UCSD-AML1 (cell line): ENCODE results near the gene CPA5.

Source experiments
- DNase-seq: peaks from one replicate; lab custom pipeline; 2025; ENCODE audit not compliant: unreplicated experiment; lab: John Stamatoyannopoulos, UW

Gene CPA5

GRCh38 chr7:130332259-130333053 is 12.2 kb upstream of the CPA5 start:
- DNase-seq, result no peak

GRCh38 chr7:130333832-130334231 is 10.8 kb upstream of the CPA5 start:
- no peak for DNase-seq

GRCh38 chr7:130334274-130334673 is 10.3 kb upstream of the CPA5 start:
- no peak for DNase-seq

- DNase-seq, result no peak
Observed at GRCh38 chr7:130337410-130337971, 7.1 kb upstream of the CPA5 start.

DNA sequence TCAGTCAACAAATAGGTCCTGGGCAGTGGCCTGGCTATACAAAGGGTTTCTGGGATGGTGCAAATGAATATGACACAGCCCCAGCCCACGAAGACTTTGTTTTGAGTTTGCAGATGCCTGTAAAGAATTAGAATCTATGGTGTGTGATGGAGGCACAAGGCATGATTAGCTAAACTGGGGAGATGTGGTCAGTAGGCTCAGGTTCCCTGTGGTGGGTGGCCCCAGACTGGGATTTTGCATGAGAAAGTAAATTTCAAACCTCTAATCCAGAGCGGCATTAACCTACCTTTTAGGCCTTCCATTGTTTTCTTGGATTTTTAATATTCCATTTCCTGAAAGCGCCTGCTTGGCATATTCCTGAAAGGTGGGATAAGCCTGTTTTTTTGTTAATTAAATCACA is 6.4 kb upstream of the CPA5 start:
- DNase-seq, result no peak

DNA sequence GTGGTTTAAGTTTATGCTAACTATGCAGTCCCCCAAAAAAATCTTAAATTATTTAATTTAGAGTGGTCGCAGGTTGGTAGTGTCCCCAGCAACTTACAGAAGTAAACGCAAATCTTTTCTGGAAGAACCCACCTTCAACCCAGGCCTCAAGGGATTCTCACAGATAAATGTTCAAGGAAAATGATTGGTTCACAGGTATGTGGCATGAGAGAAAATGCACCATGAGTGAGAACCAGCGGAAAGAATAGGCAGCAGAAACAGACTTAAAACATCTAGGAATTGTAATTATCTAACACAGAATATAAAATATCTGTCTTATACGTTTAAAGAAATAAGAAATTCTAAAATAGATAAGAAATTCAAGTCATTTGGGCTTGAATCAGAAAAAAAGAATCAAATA is 2.7 kb upstream of the CPA5 start:
- DNase-seq, result no peak

DNA sequence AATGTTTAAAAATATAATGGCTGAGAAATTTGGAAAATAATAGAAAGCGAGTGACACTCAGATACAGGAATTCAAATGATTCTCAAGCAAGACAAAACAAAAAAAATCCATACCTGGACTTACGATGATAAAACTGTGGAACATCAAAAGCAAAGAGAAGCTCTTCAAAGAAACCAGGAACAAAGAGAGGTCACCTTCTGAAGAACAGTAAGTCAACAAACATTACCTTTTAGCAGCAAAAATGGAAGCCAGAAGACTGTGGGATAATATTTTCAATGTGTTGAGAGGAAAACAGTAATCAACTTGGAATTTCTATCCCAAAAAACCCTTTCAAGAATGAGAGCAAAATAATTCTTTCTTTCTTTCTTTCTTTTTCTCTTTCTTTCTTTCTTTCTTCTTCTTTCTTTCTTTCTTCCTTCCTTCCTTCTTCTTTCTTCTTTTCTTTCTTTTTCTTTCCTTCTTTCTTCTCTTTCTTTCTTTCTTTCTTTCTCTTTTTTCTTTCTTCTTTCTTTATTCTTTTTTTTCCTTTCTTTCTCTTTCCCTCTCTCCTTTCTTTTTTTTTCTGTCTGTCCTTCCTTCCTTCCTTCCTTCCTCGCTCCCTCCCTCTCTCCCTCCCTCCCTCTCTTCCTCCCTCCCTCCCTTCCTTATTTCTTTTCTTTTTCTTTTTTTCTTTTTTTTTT is 1.8 kb upstream of the CPA5 start:
- no peak for DNase-seq

DNA sequence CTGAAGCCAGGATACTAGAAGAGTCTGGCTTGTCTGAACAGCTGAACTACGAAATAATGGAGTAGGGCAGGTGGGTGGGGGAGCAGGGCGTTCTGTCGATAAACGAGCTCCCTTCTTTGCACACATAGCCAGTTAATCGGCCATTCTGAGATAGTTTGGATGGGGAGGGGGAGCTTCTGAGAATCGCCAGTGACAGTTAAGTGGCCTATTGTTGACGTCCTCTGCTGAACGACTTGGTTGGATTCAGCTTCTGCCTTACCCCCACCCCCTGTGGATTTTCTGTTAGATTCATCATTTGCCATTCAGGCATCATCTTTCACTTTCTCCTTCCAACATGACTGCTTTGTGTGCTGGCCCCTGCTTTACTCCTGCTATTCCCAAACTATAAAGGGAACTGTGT is 520 bp downstream of the CPA5 start:
- no peak for DNase-seq

DNA sequence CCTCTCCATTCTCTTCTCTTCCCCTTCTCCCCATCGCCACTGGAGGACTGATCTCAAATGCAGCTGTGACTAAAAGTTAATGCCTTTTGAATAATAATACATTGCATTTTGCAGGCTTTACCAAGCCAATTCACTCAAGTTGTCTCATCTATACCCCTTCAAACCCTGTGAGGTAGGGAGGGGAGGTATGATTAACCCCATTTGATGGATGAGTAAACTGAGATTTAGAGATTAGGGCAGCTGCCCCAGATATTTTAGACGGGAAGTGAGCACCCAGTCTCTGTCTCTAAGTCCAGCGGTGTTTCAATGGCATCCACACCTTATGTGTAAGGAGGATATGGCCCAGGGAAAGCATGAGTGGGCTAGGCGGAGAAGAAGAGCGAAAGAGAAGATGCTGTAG is 1.1 kb downstream of the CPA5 start:
- no peak for DNase-seq

GRCh38 chr7:130346177-130346905 is 1.7 kb downstream of the CPA5 start:
- no peak for DNase-seq

DNA sequence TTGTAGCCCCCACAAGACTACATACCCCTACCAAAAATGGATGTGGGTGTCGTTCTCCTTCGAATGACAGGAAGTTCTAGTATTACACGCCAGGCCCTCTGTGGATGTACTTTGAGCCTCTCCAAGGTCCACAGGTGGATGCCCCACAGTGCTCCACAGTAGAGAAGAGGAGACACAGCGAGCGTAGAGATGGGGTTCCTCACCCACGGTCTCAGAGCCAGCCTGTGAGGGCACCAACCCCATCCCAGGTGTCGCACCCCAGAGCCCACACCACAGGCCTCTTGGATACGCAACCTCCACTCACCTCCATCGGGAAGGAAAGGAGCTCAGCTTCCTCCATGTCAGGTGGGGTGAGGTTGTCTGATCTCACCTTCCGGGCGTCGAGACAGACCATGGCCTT is 2.3 kb downstream of the CPA5 start:
- no peak for DNase-seq

DNA sequence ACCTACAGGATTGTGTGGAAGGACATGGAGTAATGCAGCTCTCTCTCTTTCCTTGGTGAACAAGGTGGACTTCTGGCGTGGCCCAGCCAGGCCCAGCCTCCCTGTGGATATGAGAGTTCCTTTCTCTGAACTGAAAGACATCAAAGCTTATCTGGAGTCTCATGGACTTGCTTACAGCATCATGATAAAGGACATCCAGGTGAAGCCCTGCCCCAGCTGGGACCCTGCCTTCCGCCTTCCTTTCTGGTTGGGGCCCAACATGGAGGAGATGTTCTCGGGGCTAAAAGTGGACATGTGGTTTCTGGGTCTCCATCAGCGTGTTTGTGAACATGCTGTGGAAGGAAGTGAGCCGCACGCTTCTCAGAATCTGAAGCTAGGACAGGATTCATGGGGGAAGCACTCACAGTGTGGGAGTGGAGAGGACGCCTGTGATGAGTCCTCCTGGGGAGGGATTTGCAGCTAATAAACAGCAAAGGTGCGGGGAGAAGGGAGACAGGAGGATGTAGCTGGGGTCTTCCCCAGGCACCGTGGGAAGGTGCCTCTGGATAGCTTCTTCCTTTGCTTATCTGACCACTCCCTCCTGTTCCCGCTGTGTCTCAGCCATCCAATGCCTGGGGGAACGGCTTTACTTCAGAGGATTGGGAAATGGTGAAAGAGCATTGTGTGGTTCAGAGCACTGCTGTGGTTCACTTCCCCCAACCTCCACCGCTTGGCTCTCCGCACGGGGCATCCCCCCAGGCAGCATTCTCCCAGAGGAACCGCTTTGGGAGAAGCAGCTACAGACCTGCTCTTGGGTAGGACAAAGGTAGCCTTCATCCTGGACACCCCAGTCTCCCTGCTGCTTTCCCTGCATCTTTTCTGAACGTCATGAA is 5.5 kb downstream of the CPA5 start:
- DNase-seq, result no peak

GRCh38 chr7:130350945-130351790 is 6.6 kb downstream of the CPA5 start:
- DNase-seq, result no peak

GRCh38 chr7:130351791-130352090 is 7.1 kb downstream of the CPA5 start:
- DNase-seq, result no peak

DNA sequence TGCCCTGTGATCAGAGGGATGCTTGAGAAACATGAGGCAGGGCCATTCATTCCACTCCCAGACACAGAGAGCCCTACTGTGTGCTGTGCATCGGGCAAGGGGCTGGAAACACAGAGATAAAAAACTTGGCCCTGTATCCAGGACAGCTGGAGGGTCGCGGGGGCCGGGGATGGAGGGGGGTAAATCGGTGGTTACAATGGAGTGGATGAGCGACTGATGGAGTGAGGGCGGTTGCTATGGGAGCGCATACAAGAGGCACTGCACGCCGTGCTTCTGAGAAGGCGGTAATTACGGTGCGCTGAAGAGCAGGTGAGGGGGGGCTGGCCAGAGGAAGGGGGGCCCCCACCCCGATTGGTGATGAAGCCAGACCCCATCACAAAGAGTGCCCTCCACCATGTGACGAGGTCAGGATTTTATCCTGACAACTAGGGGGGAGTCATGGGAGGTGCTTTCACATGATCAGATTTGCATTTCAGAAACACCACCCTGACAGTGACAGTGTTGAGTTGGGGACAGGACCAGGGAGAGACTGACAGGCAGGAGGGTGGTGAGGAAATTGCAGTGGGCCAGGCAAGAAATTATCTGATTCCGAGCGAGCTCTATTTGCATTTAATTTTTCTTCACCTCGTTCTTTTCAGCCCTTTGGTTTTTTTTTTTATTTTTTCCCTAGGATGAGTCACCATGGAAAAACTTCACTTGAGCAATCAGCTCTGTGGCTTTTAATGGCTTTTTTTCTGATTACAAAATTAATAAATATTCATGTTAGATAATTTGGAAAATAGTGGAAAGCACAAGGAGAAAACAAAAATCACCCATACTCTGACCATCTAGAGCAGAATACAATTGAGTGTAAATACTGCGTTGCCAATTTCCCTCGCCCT is 7.8 kb downstream of the CPA5 start:
- DNase-seq, result no peak

DNA sequence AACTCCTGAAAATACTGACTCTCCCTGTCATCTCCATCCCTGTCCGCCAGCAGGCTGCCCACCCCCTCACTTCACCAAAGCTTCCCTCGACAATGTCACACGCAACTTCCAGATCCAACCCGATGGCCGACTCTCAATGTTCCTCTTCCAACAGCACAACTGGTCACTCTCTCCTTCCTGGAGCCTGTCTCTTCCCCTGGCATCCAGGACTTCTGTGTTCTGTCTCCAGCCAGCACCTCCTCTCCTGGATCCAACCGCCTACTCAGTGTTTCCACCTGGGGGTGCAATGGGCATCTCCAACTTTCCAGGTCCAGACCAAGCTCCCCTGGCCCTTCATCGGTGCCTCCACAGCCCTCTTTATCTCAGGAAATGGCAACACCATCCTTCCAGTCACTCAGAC is 8.6 kb downstream of the CPA5 start:
- no peak for DNase-seq

DNA sequence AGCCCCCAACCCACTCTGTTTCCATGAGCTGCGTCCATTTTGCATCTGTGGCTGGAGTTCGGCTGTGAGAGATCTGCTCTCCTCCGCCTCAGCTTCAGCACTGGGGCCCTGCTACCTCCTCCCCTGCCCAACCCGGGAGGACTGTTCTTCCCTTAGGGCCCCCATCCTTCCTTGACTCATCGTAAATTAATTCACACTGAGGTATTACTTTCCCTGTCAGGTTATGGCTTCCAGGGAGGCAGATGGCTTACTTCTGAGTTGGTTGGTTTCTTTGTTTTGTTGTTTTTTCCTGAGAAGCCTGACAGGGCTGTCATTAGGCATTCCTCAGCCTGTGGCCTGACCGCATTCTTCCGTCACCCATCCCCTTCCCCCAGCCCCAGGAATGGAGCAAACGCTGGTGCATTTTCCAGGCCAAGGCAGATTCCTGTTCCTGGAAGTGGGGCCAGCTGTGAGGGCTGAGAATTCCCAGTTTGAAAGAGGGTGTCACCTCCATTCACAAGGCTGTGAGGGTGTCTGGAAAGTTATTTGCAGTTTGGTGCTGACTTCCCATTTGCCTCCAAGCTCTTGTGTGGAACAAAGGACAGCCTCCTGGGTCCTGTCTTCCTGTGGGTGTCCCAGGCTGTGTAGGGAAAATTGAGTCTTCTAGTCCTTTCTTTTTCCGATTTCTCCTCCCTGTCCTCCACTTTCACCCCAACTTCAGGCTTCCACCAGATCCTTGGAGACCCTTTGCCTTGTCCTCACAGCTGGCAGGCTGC is 11.7 kb downstream of the CPA5 start:
- no peak for DNase-seq

- no peak for DNase-seq
Observed at GRCh38 chr7:130356876-130357611, 12.4 kb downstream of the CPA5 start.
